Suprapubic skin (tissue), 3 donors: ENCODE results near the gene TBRG1.

ENCODE experiments used
- CTCF ChIP-seq, 2 donors: fragments of 200-600 bp in 1 of 2; fragments of 450-650 bp in 1 of 2; sonication (generic) in 1 of 2; IDR thresholded peaks; one replicate each; pipeline ENCODE4 v1.5.1; 2016 to 2019; ENCODE audit warnings: antibody characterized with exemption in 2 of 2, mild to moderate bottlenecking in 1 of 2, moderate library complexity in 1 of 2
- EP300 ChIP-seq: sonication (generic); formaldehyde crosslinking; IDR thresholded peaks from one replicate; pipeline ENCODE4 v1.6.1; 2017; ENCODE audit warnings: antibody characterized with exemption
- POLR2A ChIP-seq, 2 donors: fragments of 450-650 bp; IDR thresholded peaks; one replicate each; pipeline ENCODE4 v1.6.1; 2017; ENCODE audit warnings: antibody characterized with exemption in 2 of 2, mild to moderate bottlenecking in 2 of 2, moderate library complexity in 2 of 2

GRCh38 chr11:124672536-124673215 lies 50.0 kb downstream of the TBRG1 start:
- TF ChIP-seq CTCF (IDR thresholded peaks at IDR 0.05) (no peak), POLR2A (IDR thresholded peaks at IDR 0.05) (no peak), EP300 (no peak)
